Tongue (tissue), 2 donors: ENCODE data around the gene DLD. TPM values are rescaled to one million over a fixed set of nuclear protein-coding genes. Genes with fewer than 3 reads are reported as not detected.
"Not testable (repeated sequence)": the region's sequence is repeated elsewhere in the genome, so short reads cannot be mapped to it uniquely, and the experiment has no call there.

Experiments
- DNase-seq: peaks from one replicate; pipeline ENCODE4 v3.0.0-alpha.2; 2015
- total RNA-seq: library from RNA; depleted of rRNA; stranded (reverse); fragments of >200 nt; gene quantifications from one replicate; pipeline ENCODE4 v1.2.3, GENCODE V29; 2014

DLD gene
- total RNA-seq, 1 donor from 2014 or later: 173 TPM

- peak; percentile 52 for DNase-seq
These were observed 54.3 kb downstream of the DLD start for GRCh38 chr7:107945332-107945731.

GRCh38 chr7:107946451-107946850 lies 55.5 kb downstream of the DLD start:
- no peak for DNase-seq

- DNase-seq: peak; percentile 39
These were observed 55.9 kb downstream of the DLD start for GRCh38 chr7:107946881-107947280.

- DNase-seq: no peak
These were observed 57.9 kb downstream of the DLD start for GRCh38 chr7:107948645-107949442.

- no peak for DNase-seq
These were observed 58.5 kb downstream of the DLD start for GRCh38 chr7:107949443-107949935.

- DNase-seq: no peak
These were observed 60.3 kb downstream of the DLD start for GRCh38 chr7:107951172-107951787.

GRCh38 chr7:107951896-107952295 lies 60.9 kb downstream of the DLD start:
- DNase-seq: no peak

- no peak for DNase-seq
These were observed 62.4 kb downstream of the DLD start for GRCh38 chr7:107953265-107953923.

GRCh38 chr7:107953924-107954303 lies 62.9 kb downstream of the DLD start:
- no peak for DNase-seq

GRCh38 chr7:107955394-107955793 lies 64.4 kb downstream of the DLD start:
- no peak for DNase-seq

GRCh38 chr7:107956950-107957349 lies 66.0 kb downstream of the DLD start:
- not testable (repeated sequence) for DNase-seq

GRCh38 chr7:107957436-107957835 lies 66.5 kb downstream of the DLD start:
- DNase-seq: no peak

- DNase-seq: peak; percentile 59
These were observed 68.0 kb downstream of the DLD start for GRCh38 chr7:107958764-107959526.

GRCh38 chr7:107959527-107959898 lies 68.5 kb downstream of the DLD start:
- DNase-seq: no peak

GRCh38 chr7:107960272-107960671 lies 69.3 kb downstream of the DLD start:
- peak; percentile 89 for DNase-seq

- DNase-seq: peak; percentile 64
These were observed 70.4 kb downstream of the DLD start for GRCh38 chr7:107961405-107961804.

- no peak for DNase-seq
These were observed 71.8 kb downstream of the DLD start for GRCh38 chr7:107962817-107963216.

GRCh38 chr7:107964510-107964909 lies 73.5 kb downstream of the DLD start:
- DNase-seq: no peak

- peak; percentile 89 for DNase-seq
These were observed 75.7 kb downstream of the DLD start for GRCh38 chr7:107966711-107967110.

GRCh38 chr7:107967420-107967819 lies 76.4 kb downstream of the DLD start:
- no peak for DNase-seq

- DNase-seq: no peak
These were observed 77.5 kb downstream of the DLD start for GRCh38 chr7:107968449-107968848.

GRCh38 chr7:107969856-107970255 lies 78.9 kb downstream of the DLD start:
- DNase-seq: no peak
